Ovary (tissue), 3 donors: Measurements from ENCODE around the gene DOK3.

Experiments used
- CTCF ChIP-seq, 3 donors: fragments of 450-650 bp in 2 of 3; fragments of 200-600 bp in 1 of 3; IDR thresholded peaks; one replicate each; pipeline versions ENCODE4 v1.5.1 to v1.8.0; 2016 to 2022; ENCODE audit warnings: antibody characterized with exemption in 3 of 3, mild to moderate bottlenecking in 1 of 3
- EP300 ChIP-seq: sonication (generic); formaldehyde crosslinking; IDR thresholded peaks from one replicate; pipeline ENCODE4 v1.6.1; 2017; ENCODE audit warnings: antibody characterized with exemption
- POLR2A ChIP-seq: fragments of 450-650 bp; IDR thresholded peaks from one replicate; pipeline ENCODE4 v1.6.1; 2017; ENCODE audit warnings: antibody characterized with exemption, mild to moderate bottlenecking, moderate library complexity
- donor health status: DM: no; HTN: no; CAD: no.

- TF ChIP-seq CTCF (IDR thresholded peaks at IDR 0.05) (no peak), EP300 (no peak), POLR2A (no peak)
These were observed 19.9 kb upstream of the DOK3 start for GRCh38 chr5:177529247-177530203.
